GM19467 (cell line): ENCODE results near the gene BCAS3.
"Not testable (repeated sequence)": the region's sequence is repeated elsewhere in the genome, so short reads cannot be mapped to it uniquely, and the experiment has no call there.

Experiments used
- ATAC-seq: cut with Tn5 transposase; IDR thresholded peaks from one replicate; pipeline ENCODE4 v1.9.1; 2021; ENCODE audit warnings: mild to moderate bottlenecking, moderate library complexity; ENCODE audit not compliant: unreplicated experiment

The BCAS3 gene

DNA sequence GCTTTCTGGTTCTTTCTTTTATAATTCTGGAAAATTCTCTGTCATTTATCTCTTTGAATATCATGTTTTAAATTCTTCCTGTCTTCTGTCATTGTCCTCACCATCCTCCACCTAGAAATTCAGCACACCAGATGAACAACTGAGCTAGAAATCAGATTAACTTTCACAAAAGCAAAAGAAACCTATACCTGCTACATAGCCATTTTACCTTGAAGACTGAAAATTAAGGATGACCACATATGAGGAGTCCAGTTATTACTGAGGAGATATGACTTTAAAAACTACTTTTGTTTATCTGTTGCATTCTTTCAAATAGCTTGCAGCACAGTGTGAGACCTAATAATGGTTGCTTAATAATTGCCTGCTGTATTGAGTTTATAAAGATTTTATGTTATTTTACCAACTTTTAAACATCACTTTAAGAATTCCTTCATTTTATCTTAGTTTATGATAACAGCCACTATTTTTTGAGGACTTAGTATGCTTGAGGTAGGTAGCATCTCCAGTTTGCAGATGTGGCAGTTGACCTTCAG lies 104.3 kb downstream of the BCAS3 start:
- ATAC-seq = no peak

DNA sequence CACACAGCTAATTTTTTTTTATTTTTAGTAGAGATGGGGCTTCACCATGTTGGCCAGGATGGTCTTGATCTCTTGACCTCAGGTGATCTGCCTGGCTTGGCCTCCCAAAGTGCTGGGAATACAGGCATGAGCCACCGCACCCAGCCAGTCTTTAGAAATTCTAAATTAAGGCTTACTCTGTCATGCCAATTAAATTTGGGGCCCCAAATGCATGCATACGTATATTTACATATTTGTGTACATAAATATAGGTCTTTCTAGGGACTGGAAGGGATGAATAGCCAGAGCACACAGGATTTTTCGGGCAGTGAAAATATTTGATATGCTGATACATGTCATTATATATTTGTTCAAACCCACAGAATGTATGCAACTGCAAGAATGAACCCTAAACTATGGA lies 105.1 kb downstream of the BCAS3 start:
- no peak for ATAC-seq

DNA sequence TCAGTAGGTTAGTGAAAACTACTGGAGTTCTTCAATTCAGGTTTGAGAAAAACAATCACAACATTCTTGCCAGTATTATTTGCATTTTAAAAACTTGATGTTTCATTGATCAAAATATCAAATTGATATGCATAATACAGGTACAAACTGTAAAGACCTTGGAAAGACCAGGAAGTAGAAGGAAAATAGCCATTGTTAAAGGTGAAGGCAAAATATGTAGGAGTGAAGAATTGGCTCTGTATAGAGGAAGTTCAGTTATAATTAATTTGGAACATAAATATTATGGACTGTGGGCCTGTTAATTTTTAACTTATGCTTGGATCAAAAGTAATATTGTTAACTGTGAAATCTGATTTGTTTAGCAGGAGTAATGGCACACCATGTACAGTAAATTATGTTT lies 112.6 kb downstream of the BCAS3 start:
- no peak for ATAC-seq

DNA sequence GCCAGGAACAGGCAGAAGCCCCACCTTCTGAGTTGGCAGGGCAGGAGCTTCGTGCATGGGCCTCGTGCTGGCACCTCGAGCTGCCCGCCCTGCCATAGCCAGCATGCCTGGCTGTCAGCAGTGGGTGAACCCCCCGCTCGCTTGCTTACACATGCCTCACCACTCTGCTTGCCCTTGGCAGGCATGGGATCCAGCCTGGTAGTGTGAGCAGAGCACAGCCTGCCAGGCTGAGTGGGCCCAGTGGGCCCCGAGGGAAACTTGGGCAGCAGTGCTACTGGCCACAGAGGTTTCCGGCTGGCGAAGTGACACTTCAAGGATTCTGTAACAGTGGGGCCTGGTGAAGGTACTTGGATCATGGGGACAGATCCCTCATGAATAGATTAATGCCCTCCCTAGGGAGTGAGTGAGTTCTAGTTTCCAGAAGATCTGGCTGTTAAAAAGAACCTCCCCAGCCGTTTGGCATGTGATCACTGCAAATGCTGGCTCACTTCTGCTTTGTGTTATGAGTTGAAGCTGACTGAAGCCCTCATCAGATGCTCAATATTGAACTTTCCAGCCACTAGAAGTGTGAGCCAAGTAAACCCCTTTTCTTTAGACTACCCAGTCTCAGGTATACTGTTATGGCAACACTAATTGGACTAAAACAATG lies 114.7 kb downstream of the BCAS3 start:
- no peak for ATAC-seq

DNA sequence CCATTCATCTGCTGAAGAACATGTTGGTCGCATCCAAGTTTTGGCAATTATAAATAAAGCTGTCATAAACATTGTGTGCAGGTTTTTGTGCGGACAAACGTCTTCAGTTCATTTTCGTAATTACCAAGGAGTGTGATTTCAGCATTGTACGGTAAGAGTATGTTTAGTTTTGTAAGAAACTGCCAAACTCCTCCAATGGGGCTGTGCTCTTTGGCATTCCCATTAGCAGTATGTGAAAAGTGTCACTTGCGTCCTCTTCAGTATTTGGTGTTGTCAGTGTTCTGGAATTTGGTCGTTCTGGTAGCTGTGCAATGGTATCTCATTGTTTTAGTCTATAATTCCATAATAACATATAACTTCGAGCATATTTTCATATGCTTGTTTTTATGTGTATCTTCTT lies 120.9 kb downstream of the BCAS3 start:
- ATAC-seq = no peak

DNA sequence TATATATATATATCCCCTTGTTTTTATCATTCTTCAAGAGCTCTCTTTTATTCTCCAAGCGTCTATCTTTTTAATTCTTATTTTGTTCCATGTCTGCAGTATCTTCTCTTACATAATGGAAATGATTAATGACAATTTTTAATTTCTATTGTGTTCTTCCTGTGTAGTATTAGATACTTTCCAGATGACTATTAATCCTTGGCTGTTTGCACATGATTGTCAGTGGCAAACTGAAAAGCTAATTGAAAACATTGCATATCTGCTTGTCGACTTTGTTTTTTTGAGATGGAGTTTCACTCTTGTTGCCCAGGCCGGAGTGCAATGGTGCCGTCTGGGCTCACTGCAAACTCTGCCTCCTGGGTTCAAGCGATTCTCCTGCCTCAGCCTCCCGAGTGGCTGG lies 124.7 kb downstream of the BCAS3 start:
- ATAC-seq = no peak

DNA sequence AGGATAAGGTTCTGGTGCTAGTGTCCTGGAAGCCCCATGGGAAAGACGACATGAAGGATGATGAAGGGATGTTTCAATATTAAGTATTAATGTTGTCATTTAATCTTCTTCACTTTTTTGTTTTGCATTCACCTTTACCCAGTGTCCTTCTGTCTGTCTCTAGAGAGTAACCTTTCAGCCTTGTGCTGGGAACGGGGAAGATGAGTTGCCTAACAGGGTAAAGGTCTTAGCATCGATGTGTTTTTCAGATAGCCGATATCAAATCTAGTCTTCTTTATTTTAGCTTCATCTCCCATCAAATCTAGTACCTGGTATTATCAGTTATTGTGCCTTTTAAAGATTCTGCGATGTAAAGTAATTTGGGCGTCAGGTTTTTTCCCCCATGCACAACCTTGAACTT lies 125.4 kb downstream of the BCAS3 start:
- ATAC-seq = no peak

DNA sequence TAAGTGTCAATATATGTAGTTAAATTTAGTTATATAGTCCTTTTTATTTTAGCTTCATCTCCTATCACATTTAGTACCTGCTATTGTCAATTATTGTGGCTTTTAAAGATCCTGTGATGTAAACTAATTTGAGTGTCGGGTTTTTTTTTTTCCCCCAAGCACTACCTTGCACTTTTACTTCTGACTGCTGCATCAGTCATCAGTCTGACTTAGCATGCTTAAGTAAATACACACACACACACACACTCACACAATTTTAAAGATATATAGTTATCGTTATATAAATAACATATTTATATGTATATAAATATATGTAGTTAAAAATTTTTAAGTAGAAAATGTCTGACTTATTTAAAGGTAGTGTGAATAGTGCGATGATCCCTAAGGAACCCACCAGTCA lies 127.2 kb downstream of the BCAS3 start:
- ATAC-seq = no peak

DNA sequence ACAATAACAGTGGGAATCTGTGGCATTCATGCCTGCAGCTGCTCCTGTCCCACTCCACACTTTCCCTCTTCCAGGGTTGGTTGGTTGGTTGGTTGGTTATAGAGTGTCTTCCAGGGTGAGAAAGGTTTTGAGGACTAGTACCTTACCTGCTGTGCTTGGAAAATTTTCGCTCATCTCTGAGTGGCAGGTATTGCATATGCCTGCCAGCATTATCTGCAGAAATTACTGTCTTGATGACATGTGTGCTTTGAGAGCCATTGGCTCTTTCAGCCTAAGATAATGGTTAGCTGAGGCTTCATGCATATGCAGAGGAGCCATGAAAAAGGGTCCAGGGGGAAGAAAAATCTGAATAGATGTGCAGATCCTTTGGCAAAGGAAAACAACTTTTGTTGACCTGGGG lies 131.8 kb downstream of the BCAS3 start:
- ATAC-seq = no peak

DNA sequence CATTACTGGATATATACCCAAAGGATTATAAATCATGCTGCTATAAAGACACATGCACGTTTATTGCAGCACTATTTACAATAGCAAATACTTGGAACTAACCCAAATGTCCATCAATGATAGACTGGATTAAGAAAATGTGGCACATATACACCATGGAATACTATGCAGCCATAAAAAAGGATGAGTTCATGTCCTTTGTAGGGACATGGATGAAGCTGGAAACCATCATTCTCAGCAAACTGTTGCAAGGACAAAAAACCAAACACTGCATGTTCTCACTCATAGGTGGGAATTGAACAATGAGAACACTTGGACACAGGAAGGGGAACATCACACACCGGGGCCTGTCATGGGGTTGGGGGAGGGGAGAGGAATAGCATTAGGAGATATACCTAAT lies 137.3 kb downstream of the BCAS3 start:
- not testable (repeated sequence) for ATAC-seq

DNA sequence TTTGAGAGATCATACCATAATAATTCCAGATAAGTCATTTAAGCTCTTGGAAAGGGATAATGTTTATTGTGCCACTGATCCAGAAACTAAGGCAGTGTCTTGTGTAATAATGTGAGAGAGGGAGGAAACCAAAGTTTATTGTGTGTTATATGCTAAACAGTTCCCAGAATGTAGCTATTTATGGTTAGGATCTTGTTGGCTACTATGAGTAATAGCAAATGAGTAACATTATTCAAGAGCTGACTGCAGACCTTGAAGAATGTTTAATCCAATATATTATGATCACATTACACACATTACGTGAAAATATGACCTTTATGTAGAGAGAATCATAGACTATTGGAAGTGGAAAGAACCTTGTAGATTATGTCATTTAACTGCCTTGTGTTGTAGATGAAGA lies 139.5 kb downstream of the BCAS3 start:
- no peak for ATAC-seq

DNA sequence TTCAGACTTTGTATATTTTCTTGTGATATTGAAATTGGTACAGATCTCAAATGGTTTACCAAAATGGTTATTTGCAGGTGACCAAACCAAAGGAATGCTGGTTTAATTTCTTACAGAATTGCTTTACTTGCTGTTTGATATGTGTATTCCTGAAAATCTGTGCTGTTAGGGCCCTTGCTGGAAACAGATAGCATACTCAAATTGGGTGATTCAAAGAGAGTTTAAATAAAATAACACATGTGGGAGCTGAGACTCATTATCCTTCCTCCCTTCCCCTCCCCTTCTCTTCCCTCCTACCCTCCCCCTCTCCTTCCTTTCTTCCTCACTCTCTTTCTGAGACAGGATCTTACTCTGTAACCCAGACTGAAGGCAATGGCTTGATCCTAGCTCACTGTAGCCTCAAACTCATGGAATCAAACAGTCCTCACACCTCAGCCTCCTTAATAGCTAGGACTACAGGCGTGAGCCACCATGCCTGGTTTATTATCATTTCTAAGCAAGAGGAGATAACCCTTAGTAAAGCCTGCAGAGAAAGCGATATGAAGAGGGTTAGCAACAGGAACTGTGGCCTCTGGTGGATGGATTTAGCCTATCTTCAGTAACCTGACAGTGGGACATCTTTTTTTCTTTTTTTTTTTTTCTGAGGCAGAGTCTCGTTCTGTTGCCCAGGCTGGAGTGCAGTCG lies 141.9 kb downstream of the BCAS3 start:
- ATAC-seq = no peak

DNA sequence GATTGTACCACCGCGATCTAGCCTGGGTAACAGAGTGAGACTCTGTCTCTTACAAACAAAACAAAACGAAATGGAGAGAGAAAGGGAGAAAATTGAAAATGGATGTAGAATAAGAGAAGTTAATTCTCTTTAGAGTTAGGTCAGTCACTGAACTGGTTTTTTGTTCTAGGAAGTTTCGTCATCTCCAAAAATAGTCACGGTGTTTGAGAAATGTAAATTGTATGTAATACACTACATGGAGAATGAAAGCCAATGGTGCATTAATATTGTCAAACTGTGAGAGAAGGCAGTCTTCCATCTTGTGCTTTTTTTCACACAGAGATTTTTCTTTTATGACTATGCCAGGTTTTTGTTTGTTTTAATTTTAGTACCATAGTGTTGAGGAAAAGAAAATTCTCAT lies 145.9 kb downstream of the BCAS3 start:
- no peak for ATAC-seq

DNA sequence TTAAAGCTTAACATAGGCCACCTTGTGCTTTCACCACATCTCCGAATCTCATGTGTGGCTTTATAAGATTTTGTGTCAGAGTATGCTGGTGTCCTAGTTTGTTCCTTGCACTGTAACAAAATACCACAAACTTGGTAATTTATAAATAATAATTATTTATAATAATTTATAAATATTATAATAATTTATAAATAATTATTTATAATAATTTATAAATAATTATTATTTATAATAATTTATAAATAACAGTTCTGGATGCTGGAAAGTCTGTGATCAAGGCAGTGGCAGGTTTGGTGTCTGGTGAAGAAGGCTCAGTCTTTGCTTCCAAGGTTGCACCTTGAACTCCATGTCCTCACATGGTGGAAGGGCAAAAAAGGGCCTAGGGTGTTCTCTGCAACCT lies 147.7 kb downstream of the BCAS3 start:
- ATAC-seq = no peak

DNA sequence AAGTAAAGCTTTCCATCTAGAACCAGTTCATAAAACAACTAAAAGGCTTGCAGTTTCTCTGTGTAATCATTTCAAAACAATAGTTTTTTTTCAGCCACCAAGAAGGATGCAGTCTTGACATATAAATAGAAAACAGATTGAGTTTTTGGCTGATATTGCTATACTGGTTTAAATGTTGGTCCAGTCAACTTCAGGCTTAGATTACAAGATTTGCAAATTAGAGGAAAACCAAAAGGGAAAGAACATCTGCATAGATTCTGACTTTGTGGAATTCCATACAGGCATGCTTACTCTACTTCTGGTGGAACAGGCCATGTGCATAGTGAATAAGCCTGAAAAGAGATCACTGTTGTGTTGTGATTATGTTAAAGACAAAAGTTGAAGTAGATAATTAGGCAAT lies 150.3 kb downstream of the BCAS3 start:
- no peak for ATAC-seq

DNA sequence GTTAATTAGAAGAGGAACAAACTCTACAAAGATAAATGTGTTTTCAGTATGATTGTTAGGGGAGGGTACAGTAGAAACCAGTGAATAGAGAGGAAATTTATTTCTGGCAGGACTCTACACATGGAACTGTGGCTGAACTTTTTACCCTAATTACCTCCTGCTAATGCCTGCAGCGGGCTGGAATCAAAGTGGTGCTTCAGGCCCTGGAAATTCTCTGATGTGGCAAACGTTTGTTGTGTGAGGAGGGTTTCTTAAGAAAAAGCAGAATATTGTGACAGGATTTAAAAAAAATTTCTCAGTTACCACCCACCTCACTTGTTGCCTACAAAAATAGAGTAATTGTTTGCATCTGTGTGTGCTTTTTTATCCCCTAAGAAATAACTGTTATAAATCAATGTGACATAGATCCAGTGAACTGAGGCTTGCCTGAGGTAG lies 154.5 kb downstream of the BCAS3 start:
- ATAC-seq = no peak

DNA sequence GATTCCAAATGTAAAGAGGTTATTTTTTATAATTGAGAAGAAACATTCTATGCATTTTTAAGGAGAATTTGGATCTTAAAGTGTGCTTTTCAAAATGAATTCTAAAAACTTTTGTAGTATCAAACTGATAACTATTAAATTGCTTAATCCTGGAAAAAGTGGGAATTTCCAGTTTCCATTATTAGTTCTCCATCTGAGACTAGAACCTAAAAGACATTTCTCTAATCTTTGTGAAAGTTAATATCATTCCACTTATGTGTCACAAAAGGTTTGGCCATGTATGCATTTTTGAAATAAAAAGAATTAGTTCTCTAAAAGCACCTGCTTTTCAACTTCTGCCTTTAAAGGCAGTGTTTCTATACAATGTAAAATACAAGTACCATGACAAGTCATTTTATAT lies 155.0 kb downstream of the BCAS3 start:
- ATAC-seq = no peak

DNA sequence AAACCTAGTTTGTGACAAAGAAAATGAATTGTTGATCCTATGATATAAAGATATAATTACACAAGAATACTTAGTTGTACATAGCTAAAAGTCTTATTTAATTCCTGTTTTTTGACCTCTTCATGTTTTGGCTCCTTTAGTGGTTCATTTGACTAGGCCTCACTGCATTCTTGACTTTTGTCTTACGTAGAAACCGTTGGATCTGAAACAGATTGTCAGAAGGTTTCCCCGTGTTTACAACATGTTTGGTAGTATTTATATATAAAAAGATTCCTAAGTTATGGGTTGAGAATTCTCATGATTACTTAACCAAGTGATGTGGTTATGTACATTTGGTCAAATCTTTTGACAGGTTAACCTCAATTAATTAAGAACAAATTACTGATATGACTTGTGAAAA lies 162.8 kb downstream of the BCAS3 start:
- ATAC-seq = no peak

DNA sequence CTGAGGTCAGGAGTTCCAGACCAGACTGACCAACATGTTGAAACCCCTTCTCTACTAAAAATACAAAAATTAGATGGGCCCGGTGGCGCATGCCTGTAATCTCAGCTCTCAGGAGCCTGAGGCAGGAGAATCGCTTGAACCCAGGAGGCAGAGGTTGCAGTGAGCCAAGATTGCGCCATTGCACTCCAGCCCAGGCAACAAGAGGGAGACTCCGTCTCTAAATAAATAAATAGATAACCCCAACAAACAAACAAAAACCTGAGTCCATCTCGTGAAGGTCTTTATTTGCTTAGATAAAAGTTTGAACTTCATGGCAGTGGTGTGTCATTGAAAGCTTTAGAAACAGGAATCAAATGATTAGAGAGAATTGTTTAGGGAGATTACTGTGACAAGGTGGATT lies 167.4 kb downstream of the BCAS3 start:
- no peak for ATAC-seq

DNA sequence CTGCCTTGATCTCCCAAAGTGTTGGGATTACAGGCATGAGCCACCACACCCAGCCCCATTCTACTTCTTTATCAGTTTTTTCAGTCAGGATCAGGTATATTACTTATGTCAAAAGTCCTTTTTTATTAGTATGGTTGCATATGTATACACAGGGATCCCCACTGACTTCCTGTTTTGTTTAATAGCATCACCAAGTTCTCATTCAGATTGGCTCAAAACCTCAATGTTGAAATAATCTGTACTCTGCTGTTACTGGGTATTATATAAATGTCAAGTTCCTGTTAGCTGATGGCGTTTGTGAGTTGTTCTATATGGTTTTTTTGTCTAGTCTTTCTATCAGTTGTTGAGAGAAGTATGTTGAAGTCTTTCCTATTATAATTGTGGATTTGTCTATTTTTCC lies 168.5 kb downstream of the BCAS3 start:
- ATAC-seq = no peak

DNA sequence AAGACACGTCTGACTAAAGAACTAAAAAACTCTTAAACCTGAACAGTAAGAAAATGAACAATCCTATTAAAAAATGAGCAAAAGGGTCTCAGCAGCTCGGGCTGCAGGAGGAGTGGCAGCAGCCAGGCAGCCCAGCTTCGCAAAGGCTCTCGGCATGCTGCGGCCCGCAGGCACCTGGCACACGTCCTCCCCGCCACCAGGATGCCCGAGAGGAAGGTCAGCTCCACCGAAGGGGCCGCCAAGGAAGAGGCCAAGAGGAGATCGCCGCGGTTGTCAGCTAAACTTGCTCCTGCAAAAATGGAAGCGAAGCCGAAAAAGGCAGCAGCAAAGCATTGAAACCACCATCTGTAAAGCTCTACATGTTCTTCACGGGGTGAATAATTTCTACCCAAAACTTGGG lies 173.5 kb downstream of the BCAS3 start:
- no peak for ATAC-seq

DNA sequence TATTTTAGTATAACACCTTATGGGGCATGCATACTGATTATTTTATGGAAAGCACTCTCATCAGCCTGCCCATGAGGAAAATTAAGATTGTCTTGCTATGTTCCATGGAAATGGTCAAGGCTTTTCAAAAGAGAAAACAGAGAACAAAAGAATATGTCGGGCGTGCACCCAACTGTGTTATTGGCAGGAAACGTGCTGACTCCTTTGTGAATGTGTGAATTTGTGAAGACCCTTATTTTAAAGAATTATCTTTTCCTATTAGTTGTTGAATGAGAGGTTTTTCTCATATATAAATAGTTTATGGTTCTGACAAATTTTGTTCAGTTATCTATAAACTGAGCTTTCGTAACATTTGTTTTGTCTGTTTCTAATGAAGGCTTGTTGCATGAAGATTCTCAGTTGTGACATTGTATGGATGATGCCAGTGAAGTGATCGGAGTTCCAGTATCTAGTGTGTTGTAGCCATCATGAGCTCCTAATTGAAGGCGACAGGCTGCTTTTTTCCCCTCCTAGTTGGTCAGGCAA lies 180.0 kb downstream of the BCAS3 start:
- no peak for ATAC-seq
